ENCODE results near the gene CXCL3.

CXCL3 gene

DNA sequence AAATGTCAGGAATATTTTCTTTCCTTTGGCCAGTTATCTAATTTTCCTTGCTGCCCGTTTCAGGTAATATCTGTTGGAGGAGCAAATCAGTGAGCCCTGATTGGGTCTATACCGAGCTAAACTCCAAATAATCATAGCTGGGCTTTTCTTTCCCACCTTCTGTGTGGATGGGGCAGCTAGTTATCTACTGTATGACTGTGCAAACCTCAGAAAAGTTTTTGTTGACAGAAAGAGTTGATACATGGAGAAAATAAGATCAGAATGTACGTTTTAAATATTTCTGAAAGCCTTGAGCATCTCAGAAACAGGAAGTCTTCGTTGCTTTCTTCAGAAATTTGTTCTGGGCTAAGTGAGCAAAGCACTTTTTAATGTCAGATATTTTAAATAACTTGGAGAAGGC is 33.8 kb downstream of the CXCL3 start:
- Histone ChIP-seq H2AFZ (ENCODE audit: low read depth, low read length) (no peak overlapping the region), H3K36me3 (ENCODE audit: insufficient read depth, low read length) (no peaks in the 10 kb centered on the region), H4K20me1 (ENCODE audit: insufficient read depth, low read length) (no peaks in the 10 kb centered on the region), H3K4me1 (ENCODE audit: insufficient read depth, low read length) (no peaks in the 10 kb centered on the region), H3K4me3 (ENCODE audit: low read depth in 1 of 2, low read length in 2 of 2) (no peak overlapping the region), H3K27me3 (ENCODE audit: insufficient read depth, low read length, poor library complexity) (no peaks in the 10 kb centered on the region), H3K9ac (ENCODE audit: low read depth, low read length) (no peak overlapping the region), H3K27ac (ENCODE audit: low read length) (no peak overlapping the region), H3K4me2 (ENCODE audit: insufficient read depth, low read length) (no peak overlapping the region), H3K79me2 (ENCODE audit: insufficient read depth, low read length) (no peaks in the 10 kb centered on the region), H3K9me3 (ENCODE audit: insufficient read depth, low read length, severe bottlenecking) (no peaks in the 10 kb centered on the region)
- no peak for DNase-seq
- no peak for TF ChIP-seq EZH2 (IDR thresholded peaks at IDR 0.05; ENCODE audit: borderline replicate concordance, low read depth, low read length, severe bottlenecking)
- TF ChIP-seq, protein P1, sequence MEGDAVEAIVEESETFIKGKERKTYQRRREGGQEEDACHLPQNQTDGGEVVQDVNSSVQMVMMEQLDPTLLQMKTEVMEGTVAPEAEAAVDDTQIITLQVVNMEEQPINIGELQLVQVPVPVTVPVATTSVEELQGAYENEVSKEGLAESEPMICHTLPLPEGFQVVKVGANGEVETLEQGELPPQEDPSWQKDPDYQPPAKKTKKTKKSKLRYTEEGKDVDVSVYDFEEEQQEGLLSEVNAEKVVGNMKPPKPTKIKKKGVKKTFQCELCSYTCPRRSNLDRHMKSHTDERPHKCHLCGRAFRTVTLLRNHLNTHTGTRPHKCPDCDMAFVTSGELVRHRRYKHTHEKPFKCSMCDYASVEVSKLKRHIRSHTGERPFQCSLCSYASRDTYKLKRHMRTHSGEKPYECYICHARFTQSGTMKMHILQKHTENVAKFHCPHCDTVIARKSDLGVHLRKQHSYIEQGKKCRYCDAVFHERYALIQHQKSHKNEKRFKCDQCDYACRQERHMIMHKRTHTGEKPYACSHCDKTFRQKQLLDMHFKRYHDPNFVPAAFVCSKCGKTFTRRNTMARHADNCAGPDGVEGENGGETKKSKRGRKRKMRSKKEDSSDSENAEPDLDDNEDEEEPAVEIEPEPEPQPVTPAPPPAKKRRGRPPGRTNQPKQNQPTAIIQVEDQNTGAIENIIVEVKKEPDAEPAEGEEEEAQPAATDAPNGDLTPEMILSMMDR (IDR thresholded peaks at IDR 0.05; ENCODE audit: borderline replicate concordance, extremely low read depth, low read length, poor library complexity, severe bottlenecking): no peak
- ATAC-seq (ENCODE audit: insufficient read depth, low read depth): no peak

DNA sequence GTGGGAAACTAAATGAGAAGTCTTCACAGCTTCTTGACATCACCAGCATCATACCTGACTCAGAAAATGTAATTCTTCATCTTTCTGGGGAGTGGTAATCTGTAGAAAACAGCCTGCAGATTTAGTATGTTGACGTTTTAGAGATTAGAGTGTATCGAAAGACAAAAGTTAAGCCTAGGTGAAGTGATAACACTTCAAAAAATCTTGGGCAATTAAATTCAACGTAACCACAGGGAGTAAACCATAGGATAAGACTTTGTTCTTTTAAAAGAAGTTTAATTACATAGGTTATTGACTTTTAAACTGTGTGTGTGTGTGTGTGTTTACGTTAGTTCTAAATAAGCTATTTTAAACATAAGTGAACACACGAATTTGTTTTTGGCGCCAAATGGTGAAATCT is 38.2 kb downstream of the CXCL3 start:
- Histone ChIP-seq H3K36me3 (ENCODE audit: insufficient read depth, low read length) (no peaks in the 10 kb centered on the region), H3K4me1 (ENCODE audit: insufficient read depth, low read length) (no peaks in the 10 kb centered on the region), H3K4me2 (ENCODE audit: insufficient read depth, low read length) (no peak overlapping the region)

DNA sequence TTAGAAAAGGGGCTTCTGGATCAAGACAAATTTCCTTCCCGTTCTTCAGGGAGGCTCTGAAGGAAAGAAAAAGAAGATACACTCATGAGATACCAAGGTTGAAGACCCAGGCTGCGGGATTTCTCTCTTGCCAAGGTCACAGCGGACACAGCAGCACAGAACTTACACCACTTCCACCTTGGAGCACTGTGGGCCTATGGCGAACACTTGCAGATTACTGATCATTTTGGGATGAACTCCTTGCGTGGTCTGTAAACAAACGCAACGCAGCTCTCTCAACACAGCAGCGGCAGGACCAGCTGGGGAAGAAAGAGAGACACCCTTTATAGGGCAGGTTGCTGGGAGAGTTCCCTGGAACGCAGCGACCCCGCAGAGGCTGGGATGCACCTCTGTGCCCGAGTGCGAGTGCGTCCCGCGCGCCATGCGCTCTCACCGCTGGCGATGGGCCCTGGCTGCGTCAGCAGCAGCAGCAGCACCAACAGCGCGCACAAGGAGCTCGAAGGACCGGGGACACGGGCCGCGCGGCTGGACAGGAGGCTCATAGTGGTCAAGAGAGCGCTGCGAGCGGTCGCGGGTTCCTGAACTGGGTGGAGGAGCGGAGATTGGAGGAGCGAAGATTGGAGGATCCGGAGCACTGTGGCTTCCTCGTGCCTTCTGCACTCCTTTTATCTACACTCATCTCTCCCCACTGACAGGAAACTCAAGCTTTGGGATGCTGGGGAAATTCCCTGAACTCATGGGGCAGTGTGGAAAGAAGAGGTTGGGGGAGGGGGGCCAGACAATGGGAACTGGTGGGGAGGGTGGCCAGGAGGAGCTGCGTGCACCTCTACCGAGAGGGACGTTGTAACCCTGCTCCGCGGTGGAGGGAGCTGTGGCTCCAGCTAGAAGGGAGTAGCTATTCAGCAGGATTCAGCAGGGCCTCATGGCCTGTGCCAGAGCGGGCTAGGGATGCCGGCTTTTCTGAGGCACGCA is 40.2 kb downstream of the CXCL3 start, which contains the start of gene CXCL5:
CXCL5 (minus strand) TSS at position 638 of the 972 bp plus-strand sequence; CDS start at position 542, 96 bp downstream.
- no peaks in the 10 kb centered on the region for H3K36me3 ChIP-seq (ENCODE audit: insufficient read depth, low read length)

More for the DNA sequence above, 38.2 kb downstream of the CXCL3 start:
- no peak overlapping the region for H3K4me3 ChIP-seq (ENCODE audit: low read depth in 1 of 2, low read length in 2 of 2)
- TF ChIP-seq, protein P1 (IDR thresholded peaks at IDR 0.05; ENCODE audit: borderline replicate concordance, extremely low read depth, low read length, poor library complexity, severe bottlenecking): no peak
- no peak for TF ChIP-seq EZH2 (IDR thresholded peaks at IDR 0.05; ENCODE audit: borderline replicate concordance, low read depth, low read length, severe bottlenecking)
- no peaks in the 10 kb centered on the region for H3K27me3 ChIP-seq (ENCODE audit: insufficient read depth, low read length, poor library complexity)
- H3K27ac ChIP-seq (ENCODE audit: low read length): no peak overlapping the region
- H3K79me2 ChIP-seq (ENCODE audit: insufficient read depth, low read length): no peaks in the 10 kb centered on the region
- no peak overlapping the region for H2AFZ ChIP-seq (ENCODE audit: low read depth, low read length)
- H3K9ac ChIP-seq (ENCODE audit: low read depth, low read length): no peak overlapping the region
- H4K20me1 ChIP-seq (ENCODE audit: insufficient read depth, low read length): no peaks in the 10 kb centered on the region
- no peak for DNase-seq
- no peak for ATAC-seq (ENCODE audit: insufficient read depth, low read depth)
- H3K9me3 ChIP-seq (ENCODE audit: insufficient read depth, low read length, severe bottlenecking): no peaks in the 10 kb centered on the region

GRCh38 chr4:73992050-73992449 is 46.4 kb downstream of the CXCL3 start:
- no peaks in the 10 kb centered on the region for H3K79me2 ChIP-seq (ENCODE audit: insufficient read depth, low read length)
- H3K9ac ChIP-seq (ENCODE audit: low read depth, low read length): no peak overlapping the region
- no peaks in the 10 kb centered on the region for H3K4me1 ChIP-seq (ENCODE audit: insufficient read depth, low read length)
- no peaks in the 10 kb centered on the region for H3K9me3 ChIP-seq (ENCODE audit: insufficient read depth, low read length, severe bottlenecking)
- DNase-seq: no peak
- H3K4me3 ChIP-seq (ENCODE audit: low read depth in 1 of 2, low read length in 2 of 2): no peak overlapping the region
- no peak overlapping the region for H3K4me2 ChIP-seq (ENCODE audit: insufficient read depth, low read length)
- no peak for TF ChIP-seq EZH2 (IDR thresholded peaks at IDR 0.05; ENCODE audit: borderline replicate concordance, low read depth, low read length, severe bottlenecking)
- TF ChIP-seq, protein P1 (IDR thresholded peaks at IDR 0.05; ENCODE audit: borderline replicate concordance, extremely low read depth, low read length, poor library complexity, severe bottlenecking): no peak
- H3K36me3 ChIP-seq (ENCODE audit: insufficient read depth, low read length): no peaks in the 10 kb centered on the region
- H3K27ac ChIP-seq (ENCODE audit: low read length): no peak overlapping the region
- ATAC-seq (ENCODE audit: insufficient read depth, low read depth): no peak
- H4K20me1 ChIP-seq (ENCODE audit: insufficient read depth, low read length): no peaks in the 10 kb centered on the region
- H2AFZ ChIP-seq (ENCODE audit: low read depth, low read length): no peak overlapping the region
- no peaks in the 10 kb centered on the region for H3K27me3 ChIP-seq (ENCODE audit: insufficient read depth, low read length, poor library complexity)

More for the DNA sequence above, 40.2 kb downstream of the CXCL3 start, which contains the start of gene CXCL5:
- Histone ChIP-seq H3K4me1 (ENCODE audit: insufficient read depth, low read length) (no peaks in the 10 kb centered on the region), H3K9ac (ENCODE audit: low read depth, low read length) (no peak within 1 kb of the TSS), H3K4me2 (ENCODE audit: insufficient read depth, low read length) (no peak within 1 kb of the TSS), H3K4me3 (ENCODE audit: low read depth in 1 of 2, low read length in 2 of 2) (no peak within 1 kb of the TSS), H3K79me2 (ENCODE audit: insufficient read depth, low read length) (no peaks in the 10 kb centered on the region), H3K27me3 (ENCODE audit: insufficient read depth, low read length, poor library complexity) (no peaks in the 10 kb centered on the region), H3K9me3 (ENCODE audit: insufficient read depth, low read length, severe bottlenecking) (no peaks in the 10 kb centered on the region), H3K27ac (ENCODE audit: low read length) (no peak within 1 kb of the TSS), H2AFZ (ENCODE audit: low read depth, low read length) (no peak within 1 kb of the TSS), H4K20me1 (ENCODE audit: insufficient read depth, low read length) (no peaks in the 10 kb centered on the region)
- DNase-seq (no peak), ATAC-seq (ENCODE audit: insufficient read depth, low read depth) (no peak)
- no peak for TF ChIP-seq EZH2 (IDR thresholded peaks at IDR 0.05; ENCODE audit: borderline replicate concordance, low read depth, low read length, severe bottlenecking)
